Fibroblast of the aortic adventitia (primary cell): Measurements from ENCODE around the gene ZNF778. TPM values are rescaled to one million over a fixed set of nuclear protein-coding genes. Genes with fewer than 3 reads are reported as not detected.

ENCODE experiments used
- total RNA-seq: library from RNA; depleted of rRNA; stranded (reverse); fragments of >200 nt; gene quantifications from 2 replicates; pipeline ENCODE4 v1.2.3, GENCODE V29; 2012; ENCODE audit warnings: low replicate concordance

ZNF778 gene
- total RNA-seq, 1 donor = 8.0 TPM

Other genes with a start within 250 kb of the ZNF778 start
- not detected in 2 replicates for gene CBFA2T3, start 240.5 kb upstream of the ZNF778 start, total RNA-seq
- 9.9 and 17.6 TPM in 2 replicates for gene ACSF3, start 123.9 kb upstream of the ZNF778 start, total RNA-seq
- gene CDH15, start 46.0 kb upstream of the ZNF778 start, total RNA-seq = 0.09 TPM in 1 of 2 replicates, not detected in the other
- not detected in 2 replicates for gene SLC22A31, start 17.2 kb upstream of the ZNF778 start, total RNA-seq